ENCODE measurements around the gene CFAP77.

DNA sequence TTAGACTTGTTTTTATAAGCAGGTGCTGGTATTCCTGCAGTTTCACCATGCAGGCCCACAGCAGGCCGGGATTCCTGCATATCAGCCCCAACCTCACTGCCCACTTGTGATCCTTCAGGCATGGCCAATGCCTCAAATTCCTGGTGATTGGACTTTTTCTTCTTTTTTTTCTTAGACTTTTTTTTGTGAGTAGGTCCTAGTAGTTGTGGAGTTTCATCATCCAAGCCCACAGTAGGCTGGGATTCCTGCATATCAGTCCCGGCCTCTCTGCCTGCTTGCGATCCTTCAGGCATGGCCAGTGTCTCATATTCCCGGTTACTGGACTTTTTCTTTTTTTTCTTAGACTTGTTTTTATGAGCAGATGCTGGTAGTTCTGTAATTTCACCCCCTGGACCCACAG is 8.2 kb upstream of the CFAP77 start:
- TF ChIP-seq ZNF384 (IDR thresholded peaks at IDR 0.05) = no peak
- TF ChIP-seq HDGF (IDR thresholded peaks at IDR 0.05; ENCODE audit: borderline replicate concordance) = no peak
- no peak for TF ChIP-seq SUZ12 (IDR thresholded peaks at IDR 0.05)
- TF ChIP-seq FOXK2 (IDR thresholded peaks at IDR 0.05) = no peak
- TF ChIP-seq SP1 (IDR thresholded peaks at IDR 0.05) = no peak
- TF ChIP-seq BHLHE40 (IDR thresholded peaks at IDR 0.05; ENCODE audit: borderline replicate concordance) = no peak
- TF ChIP-seq FOXM1 (IDR thresholded peaks at IDR 0.05; ENCODE audit: borderline replicate concordance) = no peak
- TF ChIP-seq L3MBTL2 (conservative IDR thresholded peaks at IDR 0.05) = no peak
- no peak for TF ChIP-seq NFRKB (IDR thresholded peaks at IDR 0.05)
- TF ChIP-seq ARNT (IDR thresholded peaks at IDR 0.05) = no peak
- TF ChIP-seq, protein P1, sequence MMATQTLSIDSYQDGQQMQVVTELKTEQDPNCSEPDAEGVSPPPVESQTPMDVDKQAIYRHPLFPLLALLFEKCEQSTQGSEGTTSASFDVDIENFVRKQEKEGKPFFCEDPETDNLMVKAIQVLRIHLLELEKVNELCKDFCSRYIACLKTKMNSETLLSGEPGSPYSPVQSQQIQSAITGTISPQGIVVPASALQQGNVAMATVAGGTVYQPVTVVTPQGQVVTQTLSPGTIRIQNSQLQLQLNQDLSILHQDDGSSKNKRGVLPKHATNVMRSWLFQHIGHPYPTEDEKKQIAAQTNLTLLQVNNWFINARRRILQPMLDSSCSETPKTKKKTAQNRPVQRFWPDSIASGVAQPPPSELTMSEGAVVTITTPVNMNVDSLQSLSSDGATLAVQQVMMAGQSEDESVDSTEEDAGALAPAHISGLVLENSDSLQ (IDR thresholded peaks at IDR 0.05) = no peak
- TF ChIP-seq FOXA1 (IDR thresholded peaks at IDR 0.05) = no peak
- TF ChIP-seq CTBP1 (IDR thresholded peaks at IDR 0.05; ENCODE audit: borderline replicate concordance) = no peak
- no peak for TF ChIP-seq ELF4 (IDR thresholded peaks at IDR 0.05)

Measured in HEK293T (cell line).